Germinal center (tissue), 1 donor: ENCODE measurements around the gene SNX7.

Experiments used
- DNase-seq: peaks from one replicate; pipeline ENCODE4 v3.0.0; 2012; ENCODE audit warnings: mixed read lengths, low spot score

The SNX7 gene

DNA sequence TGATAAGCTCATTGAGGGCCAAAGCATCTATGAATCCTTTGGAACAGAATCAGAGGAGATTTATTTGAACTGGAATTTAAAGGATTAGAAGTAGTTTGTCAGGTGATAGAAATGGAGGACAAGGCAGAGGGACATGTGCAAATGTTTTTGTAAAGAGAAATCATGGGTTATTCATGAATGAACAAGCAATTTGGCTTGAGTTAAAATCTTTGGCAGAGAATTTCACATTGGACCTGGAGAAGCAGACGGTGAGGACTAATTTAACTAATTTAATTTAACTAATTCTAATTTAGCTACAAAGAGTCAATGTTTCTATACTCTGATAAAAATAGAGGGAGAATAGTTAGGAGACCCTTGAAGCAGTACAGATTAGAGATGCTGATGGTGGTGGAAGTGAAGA, 36.3 kb downstream of the SNX7 start:
- DNase-seq = no peak

- DNase-seq = no peak
These were observed 37.1 kb downstream of the SNX7 start for GRCh38 chr1:98698625-98699024.

DNA sequence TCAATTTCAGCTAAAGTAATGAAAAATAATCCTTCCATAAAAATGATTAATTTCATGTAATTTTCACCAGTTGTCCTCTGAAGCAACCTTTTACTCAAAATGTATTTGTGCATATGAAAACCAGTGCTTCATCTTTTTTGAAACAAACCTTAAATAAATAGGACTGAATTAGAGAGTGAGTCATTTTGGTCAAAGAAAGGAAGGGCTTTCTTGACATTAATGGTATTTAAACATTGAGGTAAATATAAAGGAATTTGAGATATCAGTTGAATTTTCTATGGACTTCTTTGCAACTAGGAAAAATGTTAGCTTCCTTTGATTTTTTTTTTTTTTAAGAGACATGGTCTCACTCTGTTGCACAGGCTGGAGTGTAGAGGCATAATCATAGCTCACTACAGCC, 38.7 kb downstream of the SNX7 start:
- DNase-seq = no peak

DNA sequence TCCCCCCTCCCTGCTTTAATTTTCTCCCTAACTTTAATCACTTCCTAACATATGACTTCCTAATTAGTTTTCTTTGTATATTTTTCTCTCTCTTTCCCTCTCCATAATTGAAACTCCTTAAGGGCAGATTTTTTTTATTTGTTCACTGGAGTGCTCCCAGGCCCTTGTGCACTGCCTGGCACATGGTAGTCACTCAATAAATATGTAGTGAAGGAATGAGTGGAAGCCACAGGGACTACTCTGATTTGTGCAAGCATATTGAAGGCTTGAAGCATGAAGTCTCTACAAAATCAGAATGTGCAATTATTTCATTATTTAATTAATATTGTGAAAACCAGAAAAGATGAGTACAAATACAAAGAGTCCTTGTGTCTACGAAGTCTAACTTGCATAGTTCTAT, 41.5 kb downstream of the SNX7 start:
- no peak for DNase-seq

DNA sequence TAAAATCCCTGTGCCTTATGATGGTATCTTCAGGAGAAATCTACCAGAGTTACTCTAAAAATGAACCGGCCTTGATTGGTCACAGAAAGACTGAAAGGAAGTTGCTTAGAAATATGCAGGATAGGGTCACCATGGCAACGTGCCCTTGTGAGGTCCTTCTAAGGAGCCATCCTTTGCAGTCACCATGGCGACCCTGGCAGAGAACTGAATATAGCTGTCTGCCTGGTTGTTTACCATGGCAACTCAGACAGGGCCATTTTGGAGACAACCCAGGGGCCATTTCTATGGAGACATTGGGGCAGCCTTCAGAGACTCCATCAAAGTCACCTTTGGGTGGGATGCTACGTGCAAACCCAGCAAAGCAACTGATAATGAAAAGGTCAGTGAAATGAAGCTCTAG, 43.0 kb downstream of the SNX7 start:
- DNase-seq = no peak

- no peak for DNase-seq
These were observed 43.5 kb downstream of the SNX7 start for GRCh38 chr1:98704971-98705370.

- DNase-seq = no peak
These were observed 44.1 kb downstream of the SNX7 start for GRCh38 chr1:98705591-98705990.

- no peak for DNase-seq
These were observed 44.8 kb downstream of the SNX7 start for GRCh38 chr1:98706173-98706843.

DNA sequence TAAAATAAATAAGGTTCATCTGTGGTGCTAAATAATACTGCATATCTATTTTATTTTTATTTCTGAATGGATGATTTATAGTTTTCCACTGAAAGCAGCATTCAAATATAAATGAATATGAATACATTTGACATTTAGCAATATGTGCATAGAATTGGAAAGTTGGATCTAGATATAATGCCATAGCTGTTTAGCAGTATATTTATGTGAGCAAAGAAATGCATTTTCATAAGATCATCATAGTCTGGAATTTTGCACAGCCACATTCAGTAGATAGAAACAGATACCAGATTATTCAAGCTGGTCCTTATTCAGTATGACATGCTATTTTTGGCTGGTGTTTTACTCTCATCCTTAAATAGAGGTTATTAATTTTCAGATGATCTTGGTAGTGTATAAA, 46.0 kb downstream of the SNX7 start:
- DNase-seq = no peak

DNA sequence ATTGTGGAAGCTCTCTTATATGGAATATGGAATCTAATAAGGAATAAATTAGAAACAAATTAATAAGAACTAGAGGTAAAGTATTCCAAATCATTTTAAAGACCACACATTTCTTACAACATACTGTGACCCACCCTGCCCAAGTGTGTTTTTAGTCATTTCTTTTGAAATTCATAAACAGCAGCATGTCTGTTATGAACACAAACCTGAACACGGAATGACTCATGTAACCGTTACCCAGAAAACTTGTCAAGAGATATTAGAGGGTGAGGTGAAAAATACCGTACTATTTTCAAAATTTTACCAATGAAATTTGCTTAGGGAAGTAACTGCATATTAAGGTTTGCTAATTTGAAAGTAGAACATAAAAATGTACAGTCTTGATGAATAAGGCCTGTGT, 48.4 kb downstream of the SNX7 start:
- DNase-seq = no peak

DNA sequence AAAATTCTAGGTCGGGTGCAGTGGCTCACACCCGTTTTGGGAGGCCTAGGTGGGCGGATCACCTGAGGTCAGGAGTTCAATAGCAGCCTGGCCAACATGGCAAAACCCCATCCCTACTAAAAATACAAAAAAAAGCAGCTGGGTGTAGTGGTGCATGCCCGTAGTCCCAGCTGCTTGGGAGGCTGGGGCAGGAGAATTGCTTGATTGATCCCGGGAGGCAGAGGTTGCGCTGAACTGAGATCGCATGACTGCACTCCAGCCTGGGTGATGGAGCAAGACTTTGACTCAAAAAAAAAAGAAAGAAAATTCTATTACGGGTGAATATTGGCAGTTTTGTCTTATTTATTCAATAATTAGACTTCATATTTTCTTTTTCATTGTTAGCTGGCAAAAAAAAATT, 62.1 kb downstream of the SNX7 start:
- DNase-seq = no peak

DNA sequence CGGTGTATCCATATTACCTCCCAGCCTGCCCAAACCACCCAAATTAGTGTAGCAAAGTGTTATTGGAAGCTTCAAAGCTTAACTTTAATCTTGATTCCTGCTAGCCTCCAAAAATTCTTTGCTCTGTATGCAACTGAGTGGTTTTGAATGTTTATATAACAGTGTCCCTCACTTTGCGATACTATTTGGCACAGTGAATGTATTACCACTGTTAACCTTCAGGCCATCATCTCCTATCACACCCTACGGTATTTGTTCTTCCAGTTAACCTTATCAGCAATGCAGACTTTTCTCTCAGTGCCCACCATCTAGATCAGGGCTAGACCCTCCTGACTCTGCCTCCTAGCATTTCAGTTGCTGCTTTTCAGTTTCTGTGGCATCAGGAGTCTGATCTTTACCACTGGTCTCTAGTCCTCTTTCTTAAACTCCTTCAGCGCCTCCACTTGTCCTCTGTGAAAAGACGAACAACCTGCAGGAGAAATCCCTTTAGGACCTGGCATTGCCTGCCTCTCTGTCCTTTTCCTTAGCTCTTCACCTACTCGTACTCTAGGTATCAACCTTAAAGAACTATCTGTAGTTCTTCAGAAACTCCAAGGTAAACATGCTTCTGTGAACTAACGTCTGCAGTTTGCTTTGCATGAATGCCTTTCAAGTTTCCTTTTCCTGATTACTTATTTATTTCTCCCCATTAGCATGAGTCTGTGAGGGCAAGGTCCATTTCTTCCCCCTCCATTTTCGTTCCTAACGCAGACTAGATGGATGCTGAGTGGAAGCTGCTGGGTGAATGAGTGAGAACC, 71.7 kb downstream of the SNX7 start:
- no peak for DNase-seq

DNA sequence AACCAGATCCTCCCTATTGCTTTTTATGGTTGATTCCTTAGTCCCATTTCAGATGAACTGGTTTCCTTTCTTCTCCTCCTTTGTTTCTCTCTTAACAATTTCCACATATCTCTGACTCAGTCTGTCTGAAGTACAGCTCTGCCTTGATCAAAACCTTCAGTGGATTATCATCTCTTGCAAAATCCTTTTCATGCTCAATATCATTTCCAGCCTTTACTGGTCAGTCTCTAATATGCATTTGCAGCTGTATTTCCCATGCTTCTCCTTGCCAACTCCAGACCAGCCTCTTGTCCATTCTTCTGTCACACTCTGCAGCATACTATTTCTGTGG, 72.2 kb downstream of the SNX7 start:
- no peak for DNase-seq

DNA sequence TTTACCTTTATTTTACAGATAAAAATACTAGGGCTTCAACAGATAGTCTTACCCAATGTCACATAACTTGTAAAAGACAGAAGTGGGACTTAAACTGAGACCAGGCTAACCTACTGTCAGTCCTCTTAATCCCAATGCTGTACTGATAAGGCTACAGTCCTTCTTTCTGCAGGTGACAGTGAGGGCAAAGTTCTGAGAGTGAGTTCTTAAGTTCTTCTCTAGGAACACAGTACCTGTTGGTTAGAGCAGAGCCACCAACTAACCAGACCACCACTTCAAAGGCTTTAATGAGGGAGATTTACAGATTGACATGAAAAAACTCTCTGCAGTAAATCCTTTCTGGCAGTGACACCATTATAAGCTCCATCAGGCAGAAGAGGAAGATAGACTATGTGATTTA, 74.2 kb downstream of the SNX7 start:
- DNase-seq = no peak

GRCh38 chr1:98737835-98738234, 76.3 kb downstream of the SNX7 start:
- DNase-seq = no peak

- DNase-seq = no peak
These were observed 78.2 kb downstream of the SNX7 start for GRCh38 chr1:98739762-98740161.

GRCh38 chr1:98741164-98741563, 79.6 kb downstream of the SNX7 start:
- no peak for DNase-seq

DNA sequence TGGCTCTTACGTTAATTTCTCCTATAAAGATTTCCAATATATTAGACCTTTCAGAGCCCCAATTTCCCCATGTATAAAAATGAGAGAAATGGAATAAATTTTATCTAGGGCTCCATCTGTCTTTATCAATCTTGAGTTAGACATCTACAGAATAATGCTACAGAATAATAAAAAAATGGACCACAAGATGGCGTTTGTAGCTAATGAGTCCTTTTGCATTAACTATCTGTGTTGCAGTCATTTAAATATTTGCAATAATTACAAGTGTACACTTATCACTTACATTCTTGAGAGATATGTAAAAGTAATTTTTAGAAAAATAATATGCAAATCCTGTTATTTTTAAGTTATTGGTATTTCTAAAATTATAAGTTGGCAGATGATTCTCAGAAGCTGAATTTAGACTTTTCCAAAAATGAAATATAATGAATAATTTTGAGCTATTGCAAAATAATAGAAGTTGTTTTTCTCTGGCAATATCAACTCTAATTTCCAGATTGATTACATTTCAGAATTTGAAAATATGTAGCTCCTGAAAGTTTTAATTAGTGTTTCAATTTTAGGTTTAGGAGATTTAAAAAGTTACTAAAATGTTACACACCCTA, 87.7 kb downstream of the SNX7 start:
- DNase-seq = no peak

DNA sequence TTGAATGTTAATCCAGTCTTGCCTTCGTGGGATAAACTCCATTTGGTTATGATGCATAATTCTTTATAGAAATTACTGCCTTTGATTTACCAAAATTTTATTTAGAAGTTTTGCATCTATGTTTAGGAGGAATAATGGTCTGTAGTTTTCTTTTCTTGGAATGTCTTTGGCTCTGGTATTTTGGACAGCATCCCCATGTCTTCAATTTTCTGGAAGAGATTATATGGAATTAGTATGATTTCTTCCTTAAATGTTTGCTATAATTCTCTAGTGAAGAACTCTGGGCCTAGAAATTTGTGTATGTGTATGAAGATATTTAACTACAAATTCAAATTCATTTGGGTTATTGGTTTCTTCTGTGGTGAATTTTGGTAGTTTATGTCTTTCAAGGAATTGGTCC, 92.7 kb downstream of the SNX7 start:
- no peak for DNase-seq

DNA sequence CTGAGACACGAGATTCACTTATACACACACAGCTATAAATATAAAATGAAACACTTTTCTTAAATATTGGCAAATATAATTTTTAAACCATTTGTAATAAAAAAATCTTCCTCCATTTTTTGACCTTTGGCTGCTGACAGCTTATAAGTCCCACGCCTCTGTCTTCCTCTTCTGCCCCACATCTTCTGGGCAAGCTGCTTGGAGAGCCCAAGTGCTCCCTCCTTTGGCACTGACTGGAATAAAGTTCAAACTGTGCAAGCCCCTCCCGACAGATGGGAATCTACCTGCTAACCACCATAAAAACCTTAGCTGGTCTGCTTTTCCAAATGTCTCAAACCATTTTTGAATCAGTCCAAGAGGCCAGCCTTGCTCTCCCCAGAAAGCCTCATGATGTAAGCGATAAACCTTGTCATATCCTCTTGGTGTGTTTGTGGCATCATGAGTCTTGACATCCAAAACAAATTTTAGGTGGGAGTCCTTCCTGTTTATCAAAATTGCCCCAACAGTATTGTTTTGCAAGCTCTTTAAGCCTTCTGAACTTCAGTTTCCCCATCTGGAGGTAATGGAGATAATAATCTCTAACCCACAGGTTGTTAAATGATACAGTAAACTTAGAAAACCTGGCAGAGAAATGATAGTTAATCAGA, 99.8 kb downstream of the SNX7 start:
- DNase-seq = no peak

GRCh38 chr1:98763488-98764150, 102.1 kb downstream of the SNX7 start:
- no peak for DNase-seq

- no peak for DNase-seq
These were observed 103.0 kb downstream of the SNX7 start for GRCh38 chr1:98764485-98764884.

GRCh38 chr1:98766255-98766654, 104.7 kb downstream of the SNX7 start:
- DNase-seq = peak; percentile 2
